ENCODE data around the gene PROSER1.

- TF ChIP-seq CTCF (IDR thresholded peaks at IDR 0.05; ENCODE audit: insufficient read depth, low read length) (peak; percentile 44), GABPA (IDR thresholded peaks at IDR 0.05; ENCODE audit: low read depth) (no peak), POLR2AphosphoS5 (IDR thresholded peaks at IDR 0.05; ENCODE audit: low read depth) (no peak)
- TF ChIP-seq, protein P1, sequence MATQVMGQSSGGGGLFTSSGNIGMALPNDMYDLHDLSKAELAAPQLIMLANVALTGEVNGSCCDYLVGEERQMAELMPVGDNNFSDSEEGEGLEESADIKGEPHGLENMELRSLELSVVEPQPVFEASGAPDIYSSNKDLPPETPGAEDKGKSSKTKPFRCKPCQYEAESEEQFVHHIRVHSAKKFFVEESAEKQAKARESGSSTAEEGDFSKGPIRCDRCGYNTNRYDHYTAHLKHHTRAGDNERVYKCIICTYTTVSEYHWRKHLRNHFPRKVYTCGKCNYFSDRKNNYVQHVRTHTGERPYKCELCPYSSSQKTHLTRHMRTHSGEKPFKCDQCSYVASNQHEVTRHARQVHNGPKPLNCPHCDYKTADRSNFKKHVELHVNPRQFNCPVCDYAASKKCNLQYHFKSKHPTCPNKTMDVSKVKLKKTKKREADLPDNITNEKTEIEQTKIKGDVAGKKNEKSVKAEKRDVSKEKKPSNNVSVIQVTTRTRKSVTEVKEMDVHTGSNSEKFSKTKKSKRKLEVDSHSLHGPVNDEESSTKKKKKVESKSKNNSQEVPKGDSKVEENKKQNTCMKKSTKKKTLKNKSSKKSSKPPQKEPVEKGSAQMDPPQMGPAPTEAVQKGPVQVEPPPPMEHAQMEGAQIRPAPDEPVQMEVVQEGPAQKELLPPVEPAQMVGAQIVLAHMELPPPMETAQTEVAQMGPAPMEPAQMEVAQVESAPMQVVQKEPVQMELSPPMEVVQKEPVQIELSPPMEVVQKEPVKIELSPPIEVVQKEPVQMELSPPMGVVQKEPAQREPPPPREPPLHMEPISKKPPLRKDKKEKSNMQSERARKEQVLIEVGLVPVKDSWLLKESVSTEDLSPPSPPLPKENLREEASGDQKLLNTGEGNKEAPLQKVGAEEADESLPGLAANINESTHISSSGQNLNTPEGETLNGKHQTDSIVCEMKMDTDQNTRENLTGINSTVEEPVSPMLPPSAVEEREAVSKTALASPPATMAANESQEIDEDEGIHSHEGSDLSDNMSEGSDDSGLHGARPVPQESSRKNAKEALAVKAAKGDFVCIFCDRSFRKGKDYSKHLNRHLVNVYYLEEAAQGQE (IDR thresholded peaks at IDR 0.05; ENCODE audit: insufficient replicate concordance, low read depth) = no peak
Observed at GRCh38 chr13:39016787-39017186, 21.1 kb downstream of the PROSER1 start.

All from HL-60 (cell line).